Stimulated activated CD4-positive, alpha-beta T cell treated with anti-CD3 and anti-CD28 coated beads, Interleukin-1b, Interleukin-23, amount 100 ng/mL, for 24 hours (primary cell): Measurements from ENCODE around the gene RASL10A.

Experiments used
- DNase-seq, 4 experiments: peaks; one replicate each; pipeline ENCODE4 v3.0.0-alpha.2; 2020; ENCODE audit warnings: low read depth in 4 of 4, low spot score in 1 of 4

RASL10A gene

DNA sequence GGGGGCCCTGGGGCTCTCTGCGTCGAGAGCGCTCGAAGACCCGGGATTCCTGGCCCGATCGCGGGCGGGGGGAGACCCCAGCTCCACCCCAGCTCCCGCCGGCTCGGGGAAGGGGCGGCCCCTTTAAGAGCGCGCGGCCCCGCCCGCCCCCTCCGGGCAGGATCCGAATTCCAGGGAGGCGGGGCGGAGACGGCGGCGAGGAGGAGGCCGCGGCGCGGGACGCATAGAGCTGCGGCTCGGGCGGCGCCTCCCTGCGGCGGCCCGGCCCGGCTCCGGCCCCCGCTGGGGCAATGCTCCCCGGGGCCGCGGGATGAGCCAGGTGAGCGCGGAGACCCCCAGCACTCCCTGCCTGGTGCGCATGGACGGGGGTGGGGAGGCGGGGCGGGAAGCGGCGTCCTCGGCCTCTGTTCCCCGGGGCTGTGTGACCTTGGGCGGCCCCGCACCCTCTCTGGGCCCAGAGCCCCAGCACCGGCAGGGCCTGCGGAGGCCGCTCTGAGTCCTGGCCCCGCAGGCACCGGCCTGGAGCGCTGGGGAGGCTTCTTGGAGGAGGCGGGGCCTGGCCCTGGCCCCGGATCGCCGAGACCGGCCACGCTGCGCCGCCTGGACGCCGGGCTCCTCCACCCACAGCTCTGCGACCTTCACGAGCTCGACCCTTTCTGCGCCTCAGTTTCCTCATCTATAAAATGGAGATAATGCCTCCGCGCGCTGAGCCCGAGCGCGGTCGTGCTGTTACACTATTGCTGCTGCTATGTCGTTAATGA lies 8.5 kb downstream of the RASL10A start:
- no peak for DNase-seq

DNA sequence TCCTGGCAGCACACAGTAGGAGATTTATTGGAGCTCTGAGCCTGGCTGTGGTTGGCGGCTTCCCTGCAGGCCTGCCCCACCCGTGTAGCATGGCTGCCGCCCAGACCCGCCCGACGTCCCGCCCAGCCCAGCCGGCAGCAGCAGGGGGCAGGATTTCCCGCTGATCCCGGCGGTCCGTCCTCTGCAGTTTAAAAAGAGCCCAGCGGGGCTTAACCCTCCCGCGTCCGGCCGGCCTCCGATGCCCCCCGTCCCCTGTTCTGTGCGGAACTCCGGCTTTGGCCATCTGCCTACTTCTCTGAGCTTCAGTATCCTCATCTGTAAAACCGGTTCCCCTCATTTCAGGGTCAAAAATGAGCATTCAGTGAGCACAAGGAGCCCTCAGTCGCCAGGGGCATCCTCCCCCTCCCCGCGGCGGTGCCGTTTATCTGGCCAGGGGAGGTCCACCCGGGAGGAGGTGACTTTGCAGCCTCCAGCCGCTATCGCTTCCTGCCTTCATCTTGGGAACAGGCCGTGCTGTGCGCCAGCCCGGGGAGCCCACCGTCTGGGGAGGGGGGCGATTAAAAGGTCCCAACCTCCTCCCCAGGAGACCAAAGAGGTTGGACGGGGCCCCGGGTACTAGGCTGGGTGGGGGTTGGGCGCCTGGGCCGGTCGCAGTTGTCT lies 9.2 kb downstream of the RASL10A start, which contains the start of gene GAS2L1:
TSS of gene GAS2L1 (plus strand) at position 476 of the 660 bp plus-strand sequence. CDS start 1,456 bp downstream, outside the sequence.
- DNase-seq = peak in 1 of 4 experiments; percentile 37

DNA sequence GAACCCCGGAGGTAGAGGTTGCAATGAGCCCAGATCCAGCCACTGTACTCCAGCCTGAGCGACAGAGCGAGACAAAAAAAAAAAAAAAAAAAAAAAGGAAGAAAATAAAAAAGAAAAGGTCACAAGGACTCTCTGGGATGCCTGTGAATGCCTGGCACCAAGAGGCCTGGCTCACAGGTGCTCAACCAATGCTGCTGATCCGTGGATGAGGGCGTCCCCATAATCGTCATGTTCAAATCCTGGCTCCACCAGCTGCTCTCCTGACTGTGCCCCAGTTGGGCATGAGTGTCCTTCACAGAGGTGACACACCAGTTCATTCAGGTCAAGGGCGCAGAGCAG lies 9.7 kb downstream of the RASL10A start:
- DNase-seq = no peak

GRCh38 chr22:29302681-29303465 lies 12.6 kb downstream of the RASL10A start:
- no peak for DNase-seq

DNA sequence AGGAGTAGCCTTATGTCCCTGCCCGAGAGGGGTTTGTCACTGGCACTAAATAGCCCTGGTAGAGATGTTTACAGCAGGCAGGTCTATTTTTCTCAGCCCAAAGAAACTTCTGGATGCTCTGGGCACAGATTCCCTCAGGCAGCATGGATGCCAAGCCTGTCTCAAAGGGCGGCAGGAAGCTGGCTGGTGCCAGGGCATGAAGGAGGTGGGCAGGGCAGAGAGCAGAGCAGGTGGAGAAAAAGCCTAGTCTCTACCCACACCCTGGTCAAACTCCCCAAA lies 13.2 kb downstream of the RASL10A start:
- no peak for DNase-seq

DNA sequence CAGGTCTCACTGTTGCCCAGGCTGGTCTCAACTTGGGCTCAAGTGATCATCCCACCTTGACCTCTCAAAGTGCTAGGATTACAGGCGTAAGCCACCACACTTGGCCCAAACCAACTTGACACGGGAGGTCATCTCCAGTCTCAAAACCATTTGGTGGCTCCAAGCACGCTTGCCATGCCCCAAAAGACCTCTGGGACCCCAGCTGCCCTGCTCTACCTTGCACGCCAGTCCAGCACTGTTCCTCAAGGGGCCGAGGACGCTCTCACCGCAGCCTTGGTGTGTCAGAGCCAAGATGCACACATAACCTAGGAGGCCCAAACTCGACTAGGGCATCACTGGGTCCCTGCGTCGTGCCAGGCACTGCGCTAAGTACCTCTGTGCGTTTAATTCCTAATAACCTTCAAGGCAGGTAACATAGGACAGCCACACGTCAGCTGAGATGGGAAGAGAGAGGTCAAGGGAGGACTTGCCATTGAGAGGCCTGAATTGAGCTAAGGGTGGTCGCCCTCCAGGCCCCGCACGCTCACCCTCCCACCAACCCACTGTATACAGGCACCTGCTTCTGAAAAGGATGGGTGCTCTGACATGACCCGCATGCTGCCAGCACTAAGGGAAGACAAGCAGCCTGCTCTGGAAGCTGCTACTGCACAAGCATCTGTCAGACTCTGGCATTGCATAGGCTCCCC lies 13.6 kb downstream of the RASL10A start:
- DNase-seq = no peak

- no peak for DNase-seq
Measured at GRCh38 chr22:29300807-29301601, 14.5 kb downstream of the RASL10A start.

GRCh38 chr22:29300467-29300806 lies 15.1 kb downstream of the RASL10A start:
- DNase-seq = no peak

- DNase-seq = no peak
Measured at GRCh38 chr22:29299136-29299900, 16.2 kb downstream of the RASL10A start.

DNA sequence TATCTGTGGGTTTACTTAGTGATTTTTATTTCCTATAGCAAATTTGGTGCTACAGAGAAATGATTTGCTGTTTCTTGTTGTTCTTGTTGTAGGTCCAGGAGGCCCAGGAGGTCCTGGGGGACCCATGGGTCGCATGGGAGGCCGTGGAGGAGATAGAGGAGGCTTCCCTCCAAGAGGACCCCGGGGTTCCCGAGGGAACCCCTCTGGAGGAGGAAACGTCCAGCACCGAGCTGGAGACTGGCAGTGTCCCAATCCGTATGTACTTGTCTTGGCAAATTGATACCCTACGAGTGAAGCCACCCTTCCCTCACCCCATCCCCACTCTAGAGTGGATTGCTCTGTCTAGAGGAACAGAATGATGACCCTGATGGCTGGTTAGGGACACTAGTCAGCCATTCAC lies 16.9 kb downstream of the RASL10A start:
- DNase-seq = no peak

DNA sequence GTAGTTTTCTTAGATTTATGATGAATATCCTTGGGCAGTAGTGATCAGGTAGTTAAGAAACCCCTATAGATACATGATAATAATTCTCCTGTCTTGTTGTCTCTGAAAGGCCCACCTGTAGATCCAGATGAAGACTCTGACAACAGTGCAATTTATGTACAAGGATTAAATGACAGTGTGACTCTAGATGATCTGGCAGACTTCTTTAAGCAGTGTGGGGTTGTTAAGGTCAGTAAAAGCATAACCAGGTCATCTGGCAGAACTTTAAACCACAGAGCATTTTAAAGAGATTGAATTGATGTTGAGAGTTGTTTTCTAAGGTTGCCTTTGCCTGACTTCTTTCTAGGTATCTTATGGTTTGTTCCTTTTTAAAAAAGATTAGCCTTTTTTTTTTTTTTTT lies 23.1 kb downstream of the RASL10A start:
- no peak for DNase-seq

DNA sequence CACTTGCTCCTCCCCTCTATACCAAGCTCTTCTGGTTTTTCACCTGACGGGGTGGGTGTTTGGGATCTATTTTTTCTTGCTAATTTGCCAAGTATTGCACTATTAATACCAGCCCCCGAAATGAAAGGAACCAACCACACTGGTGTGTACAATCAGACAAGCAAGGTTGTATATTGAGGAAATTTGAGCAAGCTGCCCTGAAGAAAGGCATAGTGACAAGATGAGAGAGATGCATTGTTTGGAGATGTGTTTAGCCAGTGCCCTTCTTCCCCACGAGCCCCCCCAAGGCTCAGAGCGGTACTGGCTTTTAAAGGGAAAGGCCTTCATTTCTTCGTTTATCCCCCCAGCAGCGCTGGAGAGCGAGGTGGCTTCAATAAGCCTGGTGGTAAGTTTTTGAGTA lies 24.3 kb downstream of the RASL10A start:
- no peak for DNase-seq

DNA sequence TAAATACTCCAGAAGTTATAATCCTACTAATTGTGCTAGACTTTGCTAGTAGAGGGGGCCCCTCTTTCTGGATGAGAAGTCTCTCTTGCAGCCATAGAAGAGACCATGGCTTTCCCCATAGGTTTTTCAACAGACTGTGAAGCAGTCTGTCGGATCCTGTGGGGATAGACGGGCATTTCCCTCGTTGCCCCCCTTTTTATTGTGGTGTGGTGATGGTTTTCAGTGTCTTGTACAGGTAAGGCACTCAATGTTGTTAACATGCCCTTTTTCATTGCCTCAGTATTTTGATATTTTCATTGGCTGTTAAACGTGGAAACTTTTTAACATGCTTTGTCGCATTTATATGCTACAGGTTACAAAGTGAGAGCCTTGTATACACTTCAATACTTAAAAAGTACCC lies 25.4 kb downstream of the RASL10A start:
- DNase-seq = no peak

DNA sequence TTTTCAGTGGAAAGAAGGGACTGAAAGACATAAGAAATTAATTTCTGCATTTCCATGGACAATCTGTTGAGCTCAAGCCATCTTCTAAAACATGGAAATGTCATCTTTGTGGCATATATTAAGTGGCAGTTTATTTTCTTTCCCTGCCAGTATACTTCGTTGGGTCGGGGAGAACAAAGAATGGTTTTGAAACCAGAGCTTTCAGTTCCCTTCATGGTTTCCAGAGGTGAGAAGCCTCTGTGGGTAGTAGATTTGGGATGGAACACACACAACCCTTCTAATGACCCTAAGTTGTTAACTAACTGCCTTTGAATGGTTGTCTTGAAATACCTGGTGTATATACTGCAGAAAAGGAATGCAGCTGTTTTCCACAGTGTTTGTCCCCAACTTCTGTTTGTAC lies 26.7 kb downstream of the RASL10A start:
- DNase-seq = no peak

DNA sequence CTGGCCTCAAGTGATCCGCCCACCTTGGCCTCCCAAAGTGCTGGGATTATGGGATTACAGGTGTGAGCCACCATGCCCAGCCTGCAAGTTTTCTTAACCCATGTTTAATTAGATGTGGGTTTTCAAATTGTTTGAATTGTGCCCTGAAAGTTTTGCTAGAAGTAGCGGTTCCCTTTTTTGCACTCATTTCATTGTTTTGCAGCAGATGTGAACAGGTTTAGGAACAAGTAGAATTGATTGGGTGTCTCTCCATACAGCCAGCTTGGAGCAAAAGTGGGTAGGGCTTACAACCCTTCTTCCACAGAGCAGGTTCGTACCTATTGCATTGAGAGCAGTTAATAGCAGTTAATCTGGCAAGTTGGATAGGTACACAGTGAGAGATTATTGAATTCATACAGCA lies 31.3 kb downstream of the RASL10A start:
- no peak for DNase-seq

- DNase-seq = no peak
Measured at GRCh38 chr22:29277927-29278326, 37.6 kb downstream of the RASL10A start.

- no peak for DNase-seq
Measured at GRCh38 chr22:29275819-29276565, 39.5 kb downstream of the RASL10A start.

DNA sequence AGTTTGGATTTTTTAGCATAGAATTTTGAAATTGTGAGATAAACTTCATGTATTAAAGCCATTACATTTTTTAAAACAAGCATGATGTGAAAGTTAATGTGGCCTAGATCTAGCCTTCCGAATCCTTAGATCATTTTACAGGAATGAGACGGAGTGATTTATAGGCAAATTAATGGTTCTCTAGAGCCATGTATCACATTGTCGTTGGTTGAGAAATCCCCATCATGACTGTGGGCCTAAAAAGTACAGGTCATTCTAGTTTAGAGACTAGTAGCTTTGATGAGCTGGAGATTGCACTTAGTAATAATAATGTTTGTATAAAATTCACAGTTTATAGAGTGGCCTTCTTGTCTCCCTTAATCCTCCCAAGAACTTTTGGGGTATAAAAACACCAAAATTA lies 40.3 kb downstream of the RASL10A start:
- DNase-seq = no peak

- no peak for DNase-seq
Measured at GRCh38 chr22:29272624-29273023, 42.9 kb downstream of the RASL10A start.
